Measurements from ENCODE around the gene GRK6.

Gene GRK6

DNA sequence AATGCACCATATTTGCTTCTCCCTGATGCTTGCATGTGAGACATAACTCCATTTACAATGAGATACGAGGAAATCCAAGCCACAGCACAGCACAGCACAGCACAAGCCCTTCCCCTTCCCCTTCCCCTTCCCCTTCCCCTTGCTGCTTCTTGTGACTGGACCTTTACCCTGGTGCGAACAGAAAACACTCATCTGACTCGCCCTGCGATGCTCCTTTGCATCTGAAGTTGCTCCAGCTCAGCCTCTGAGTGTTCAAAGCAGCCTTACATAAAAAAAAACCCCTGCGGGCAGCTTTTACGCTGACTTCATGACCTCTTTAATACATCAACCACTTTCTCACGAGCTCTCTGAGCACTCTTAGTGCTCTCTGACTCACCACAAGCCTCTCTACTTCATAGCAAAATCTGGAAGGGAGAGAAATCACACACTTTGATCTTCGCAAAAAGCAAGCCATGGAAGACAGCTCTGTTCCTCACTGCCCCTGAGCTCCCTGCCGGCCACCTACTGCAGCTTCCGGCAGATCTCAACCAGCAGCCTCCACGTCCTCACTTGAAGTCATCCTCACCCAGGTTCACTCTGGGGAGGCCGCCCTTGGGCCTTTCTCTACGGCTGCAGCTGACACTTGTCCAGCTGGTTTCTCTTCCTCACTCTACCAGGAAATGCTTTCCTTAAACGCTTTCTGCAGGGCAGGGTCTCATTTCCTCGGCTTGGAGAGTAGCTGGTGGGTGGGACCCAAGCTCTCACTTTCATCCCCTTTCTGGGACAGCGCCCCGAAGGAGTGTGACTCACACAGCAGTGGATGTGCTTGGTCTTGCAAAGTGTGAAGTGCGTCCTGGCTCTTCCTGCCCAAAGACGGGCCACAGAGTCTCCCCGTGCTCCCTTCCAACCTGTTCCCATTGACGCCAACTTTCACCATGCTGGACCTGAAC lies 37.0 kb upstream of the GRK6 start:
- H3K4me1 ChIP-seq: no peaks in the 10 kb centered on the region

DNA sequence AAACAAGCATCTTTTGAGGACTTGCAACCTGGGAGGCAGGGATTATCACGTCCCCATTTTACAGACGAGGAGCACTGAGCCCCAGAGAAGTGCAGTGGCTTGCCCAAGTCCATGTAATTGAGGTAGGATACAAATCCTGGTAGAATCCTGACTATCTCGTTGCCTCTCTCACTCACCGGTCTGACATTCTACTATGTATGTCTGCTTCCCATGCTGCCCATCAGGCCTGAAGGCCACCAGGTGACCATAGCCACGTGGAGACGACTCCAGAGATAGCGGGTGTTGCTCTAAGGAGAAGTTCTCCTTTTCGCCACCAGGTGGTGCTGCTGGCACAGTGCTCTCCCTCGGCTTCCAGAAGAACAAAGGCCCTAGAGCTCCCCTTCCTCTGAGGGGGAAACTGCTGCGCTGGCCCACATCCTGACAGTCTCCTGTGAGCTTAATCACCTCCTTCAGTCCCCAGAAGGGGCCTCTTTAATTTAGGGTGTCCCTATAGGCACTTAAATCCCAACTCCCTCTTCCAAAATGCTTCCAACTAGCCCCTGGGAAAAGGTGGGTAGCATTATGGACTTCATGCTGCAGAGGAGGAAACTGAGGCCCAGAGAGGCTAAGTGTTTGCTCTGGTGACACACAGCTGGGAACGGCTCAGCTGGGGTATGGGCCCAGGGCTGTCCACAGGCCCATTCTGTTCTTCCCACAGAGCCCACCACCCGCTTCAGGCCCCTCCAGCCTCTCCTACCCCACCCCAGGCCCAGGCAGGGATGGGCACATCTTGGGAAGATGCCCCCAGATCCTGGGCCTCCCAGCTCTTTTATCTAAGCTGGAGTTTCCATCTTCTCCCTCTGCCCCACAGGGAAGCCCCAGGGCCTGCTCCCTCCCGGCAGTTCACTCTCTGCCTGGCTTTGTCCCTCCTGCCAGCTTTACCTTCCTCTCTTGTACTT lies 35.8 kb upstream of the GRK6 start:
- no peaks in the 10 kb centered on the region for H3K4me1 ChIP-seq
- H3K4me3 ChIP-seq (ENCODE audit: low read depth, low read length): no peak overlapping the region
- no peaks in the 10 kb centered on the region for H3K27me3 ChIP-seq
- peak; percentile 87 for DNase-seq
- no peaks in the 10 kb centered on the region for H3K9me3 ChIP-seq
- TF ChIP-seq, protein P1, sequence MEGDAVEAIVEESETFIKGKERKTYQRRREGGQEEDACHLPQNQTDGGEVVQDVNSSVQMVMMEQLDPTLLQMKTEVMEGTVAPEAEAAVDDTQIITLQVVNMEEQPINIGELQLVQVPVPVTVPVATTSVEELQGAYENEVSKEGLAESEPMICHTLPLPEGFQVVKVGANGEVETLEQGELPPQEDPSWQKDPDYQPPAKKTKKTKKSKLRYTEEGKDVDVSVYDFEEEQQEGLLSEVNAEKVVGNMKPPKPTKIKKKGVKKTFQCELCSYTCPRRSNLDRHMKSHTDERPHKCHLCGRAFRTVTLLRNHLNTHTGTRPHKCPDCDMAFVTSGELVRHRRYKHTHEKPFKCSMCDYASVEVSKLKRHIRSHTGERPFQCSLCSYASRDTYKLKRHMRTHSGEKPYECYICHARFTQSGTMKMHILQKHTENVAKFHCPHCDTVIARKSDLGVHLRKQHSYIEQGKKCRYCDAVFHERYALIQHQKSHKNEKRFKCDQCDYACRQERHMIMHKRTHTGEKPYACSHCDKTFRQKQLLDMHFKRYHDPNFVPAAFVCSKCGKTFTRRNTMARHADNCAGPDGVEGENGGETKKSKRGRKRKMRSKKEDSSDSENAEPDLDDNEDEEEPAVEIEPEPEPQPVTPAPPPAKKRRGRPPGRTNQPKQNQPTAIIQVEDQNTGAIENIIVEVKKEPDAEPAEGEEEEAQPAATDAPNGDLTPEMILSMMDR (IDR thresholded peaks at IDR 0.05; ENCODE audit: low read depth, low read length): peak; percentile 99
- H3K36me3 ChIP-seq: no peaks in the 10 kb centered on the region

More for the DNA sequence above, 37.0 kb upstream of the GRK6 start:
- DNase-seq: no peak
- no peaks in the 10 kb centered on the region for H3K9me3 ChIP-seq
- H3K36me3 ChIP-seq: no peaks in the 10 kb centered on the region
- no peaks in the 10 kb centered on the region for H3K27me3 ChIP-seq
- TF ChIP-seq, protein P1 (IDR thresholded peaks at IDR 0.05; ENCODE audit: low read depth, low read length): no peak
- H3K4me3 ChIP-seq (ENCODE audit: low read depth, low read length): no peak overlapping the region

DNA sequence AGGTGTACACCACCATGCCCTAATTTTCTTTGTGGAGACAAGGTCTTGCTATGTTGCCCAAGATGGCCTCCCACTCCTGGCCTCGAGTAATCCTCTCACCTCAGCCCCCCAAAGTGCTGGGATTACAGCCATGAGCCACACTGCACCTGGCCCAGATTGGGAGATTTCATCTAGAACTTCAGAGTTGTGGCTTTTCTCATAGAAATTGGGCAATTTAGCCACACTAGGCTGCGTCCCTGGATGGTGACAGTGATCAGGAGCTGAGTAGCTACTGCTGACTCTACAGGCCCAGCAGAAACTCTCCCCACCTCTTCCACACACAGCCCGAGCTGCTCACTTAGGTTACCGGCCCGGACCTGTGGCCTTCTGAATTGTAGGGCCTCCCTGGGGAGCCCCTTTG lies 33.7 kb upstream of the GRK6 start:
- Histone ChIP-seq H3K4me3 (ENCODE audit: low read depth, low read length) (no peak overlapping the region), H3K4me1 (no peaks in the 10 kb centered on the region), H3K9me3 (no peaks in the 10 kb centered on the region), H3K27me3 (no peaks in the 10 kb centered on the region), H3K36me3 (no peaks in the 10 kb centered on the region)
- TF ChIP-seq, protein P1 (IDR thresholded peaks at IDR 0.05; ENCODE audit: low read depth, low read length): no peak
- no peak for DNase-seq

DNA sequence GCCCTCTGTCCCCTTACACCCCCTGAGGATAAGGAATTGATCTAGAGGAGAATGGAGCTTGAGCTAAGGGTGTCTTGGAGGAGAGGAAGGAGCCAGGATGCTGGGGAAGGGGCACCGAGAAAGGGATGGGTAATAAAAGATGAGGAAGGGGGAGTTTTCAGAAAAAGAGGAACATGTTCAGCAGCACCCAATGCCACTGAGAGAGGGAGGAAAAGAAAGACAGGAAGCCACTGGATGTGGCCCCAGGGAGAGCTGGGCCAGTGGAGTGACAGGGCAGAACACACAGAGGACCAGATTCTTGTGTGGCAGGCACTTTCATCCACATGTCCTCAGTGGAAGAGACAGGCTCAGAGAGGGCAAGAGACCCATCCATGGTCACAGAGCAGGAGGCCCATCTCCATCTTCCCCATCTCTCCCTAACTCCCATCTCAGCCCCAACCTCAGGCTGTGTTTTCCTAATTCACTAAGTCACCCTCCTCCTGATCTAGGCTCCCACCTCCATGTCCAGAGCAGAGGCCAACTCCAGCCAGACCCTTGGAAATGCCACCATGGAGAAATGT lies 33.2 kb upstream of the GRK6 start:
- H3K27me3 ChIP-seq: no peaks in the 10 kb centered on the region
- no peak overlapping the region for H3K4me3 ChIP-seq (ENCODE audit: low read depth, low read length)
- TF ChIP-seq, protein P1 (IDR thresholded peaks at IDR 0.05; ENCODE audit: low read depth, low read length): no peak
- no peaks in the 10 kb centered on the region for H3K9me3 ChIP-seq
- no peaks in the 10 kb centered on the region for H3K4me1 ChIP-seq
- no peaks in the 10 kb centered on the region for H3K36me3 ChIP-seq
- DNase-seq: no peak

DNA sequence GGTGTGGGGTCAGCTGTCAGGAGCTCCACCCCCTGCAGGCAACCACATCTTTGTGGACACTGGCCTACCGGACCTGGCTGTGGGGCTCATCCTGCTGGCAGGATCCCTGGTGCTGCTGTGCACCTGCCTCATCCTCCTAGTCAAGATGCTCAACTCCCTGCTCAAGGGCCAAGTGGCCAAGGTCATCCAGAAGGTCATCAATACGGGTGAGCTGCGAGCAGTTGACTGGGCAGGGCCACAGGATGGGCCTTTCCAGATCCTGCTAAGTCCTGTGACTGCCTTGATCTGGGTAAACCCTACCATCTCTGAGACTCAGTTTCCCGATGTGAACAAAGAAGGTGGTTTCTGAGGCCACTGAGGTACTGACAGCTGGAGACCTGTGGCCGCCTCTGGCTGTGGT lies 32.5 kb upstream of the GRK6 start:
- H3K4me1 ChIP-seq: no peaks in the 10 kb centered on the region

More for the DNA sequence above, 32.5 kb upstream of the GRK6 start:
- no peaks in the 10 kb centered on the region for H3K36me3 ChIP-seq
- no peak overlapping the region for H3K4me3 ChIP-seq (ENCODE audit: low read depth, low read length)
- H3K27me3 ChIP-seq: no peaks in the 10 kb centered on the region
- H3K9me3 ChIP-seq: no peaks in the 10 kb centered on the region
- no peak for DNase-seq
- TF ChIP-seq, protein P1 (IDR thresholded peaks at IDR 0.05; ENCODE audit: low read depth, low read length): no peak
